Spleen (tissue), 11 donors: ENCODE data around the gene AK1. TPM values are rescaled to one million over a fixed set of nuclear protein-coding genes. Genes with fewer than 3 reads are reported as not detected.

ENCODE experiments used
- DNase-seq: peaks from one replicate; pipeline ENCODE4 v3.0.0-alpha.2; 2020
- H3K27ac ChIP-seq, 8 donors: fragments of 200-600 bp; sonication (generic) in 7 of 8; 1 replicate in 4 of 8; 2 replicates in 4 of 8; pipeline versions ENCODE4 v1.5.0 to v1.8.0; 2016 to 2021; ENCODE audit warnings: inconsistent platforms in 4 of 8, mild to moderate bottlenecking in 4 of 8, moderate library complexity in 1 of 8
- H3K27me3 ChIP-seq, 7 donors: fragments of 200-600 bp; sonication (generic) in 6 of 7; replicated peaks in 1 of 7; 1 replicate in 4 of 7; 2 replicates in 3 of 7; pipeline versions ENCODE4 v1.5.0 to v1.8.0; 2016 to 2021; ENCODE audit warnings: inconsistent platforms in 3 of 7, mild to moderate bottlenecking in 1 of 7
- H3K36me3 ChIP-seq, 6 donors: fragments of 200-600 bp; sonication (generic) in 5 of 6; 1 replicate in 4 of 6; 2 replicates in 2 of 6; pipeline versions ENCODE4 v1.5.0 to v1.8.0; 2016 to 2021; ENCODE audit warnings: inconsistent platforms in 2 of 6
- H3K4me1 ChIP-seq, 6 donors: fragments of 200-600 bp; sonication (generic) in 5 of 6; 1 replicate in 3 of 6; 2 replicates in 3 of 6; pipeline versions ENCODE4 v1.5.0 to v1.8.0; 2016 to 2021; ENCODE audit warnings: inconsistent platforms in 3 of 6
- H3K4me3 ChIP-seq, 8 donors: fragments of 200-600 bp; sonication (generic) in 7 of 8; 1 replicate in 4 of 8; 2 replicates in 4 of 8; pipeline versions ENCODE4 v1.5.0 to v1.8.0; 2016 to 2021; ENCODE audit warnings: inconsistent platforms in 4 of 8, mild to moderate bottlenecking in 4 of 8, moderate library complexity in 2 of 8
- H3K9me3 ChIP-seq, 8 donors: fragments of 200-600 bp; sonication (generic) in 7 of 8; 1 replicate in 4 of 8; 2 replicates in 4 of 8; pipeline versions ENCODE4 v1.5.0 to v1.8.0; 2016 to 2021; ENCODE audit warnings: inconsistent platforms in 4 of 8
- CTCF ChIP-seq, 11 experiments: fragments of 200-600 bp in 7 of 11; fragments of 450-650 bp in 4 of 11; sonication (generic) in 4 of 11; IDR thresholded peaks in 8 of 11; conservative IDR thresholded peaks in 3 of 11; 1 replicate in 7 of 11; 2 replicates in 4 of 11; pipeline versions ENCODE4 v1.4.0 to v1.8.0; 2016 to 2021; ENCODE audit warnings: antibody characterized with exemption in 11 of 11, inconsistent platforms in 4 of 11, mild to moderate bottlenecking in 1 of 11
- POLR2A ChIP-seq, 3 donors: fragments of 450-650 bp; IDR thresholded peaks; one replicate each; pipeline ENCODE4 v1.5.1; 2017; ENCODE audit warnings: antibody characterized with exemption in 3 of 3, mild to moderate bottlenecking in 1 of 3
- POLR2AphosphoS5 ChIP-seq, 3 donors: sonication (generic); formaldehyde crosslinking; IDR thresholded peaks; one replicate each; pipeline ENCODE4 v1.5.1; 2017; ENCODE audit warnings: antibody characterized with exemption in 3 of 3
- WGBS, 5 donors: extraction: QIAGEN DNeasy Blood & Tissue Kit in 3 of 5; methylation state at CpG; one replicate each; pipeline versions ENCODE4 v1.1.5 to v1.1.7; 2013 to 2018; 5-methylcytosine and 5-hydroxymethylcytosine counted together
- intact Hi-C: fragments of 100-400 bp; cut with DNase I; formaldehyde crosslinking; loops from one replicate; pipeline ENCODE4 v1.15.0; 2023; ENCODE audit warnings: low total_unique reads
- polyA plus RNA-seq, 3 donors: library from polyadenylated mRNA; stranded (reverse); fragments of 200-250 nt; gene quantifications; one replicate each; pipeline ENCODE4 v1.2.1, GENCODE V29; 2013
- total RNA-seq, 7 donors: library from RNA; depleted of rRNA in 3 of 7; stranded (reverse); fragments of >200 nt in 3 of 7; fragmentation: NEBNext Ultra II Directional in 4 of 7; extraction: Animal tissue kit (Norgen Biotek cat#: 25700) in 4 of 7; gene quantifications; one replicate each; pipeline versions ENCODE4 v1.1.0 to v1.2.1, GENCODE V29; 2016 to 2021
- donor health status: healthy with polysubstance abuse.
- donor health status: DM: no; HTN: no; CAD: no; lungs with moderate emphysema.
- donor health status: DM: no; HTN: no; CAD: no.
- donor health status: Bipolar disorder and iron deficiency.
- donor health status: healthy.
- donor health status: DM: no; HTN: no; CAD: no.
- donor health status: DM: yes; HTN: yes; CAD: no.

Gene AK1
- total and polyA plus RNA-seq, 10 donors, result 41.3 to 97.9 (median 62.3) TPM

- Histone ChIP-seq H3K36me3 (peaks cover 0 to 21% (median under 1%) of the 10 kb centered on the region in 6 donors), H3K27me3 (peaks cover 0 to 17% (median 4%) of the 10 kb centered on the region in 7 donors), H3K4me1 (peaks cover 14 to 94% (median 48%) of the 10 kb centered on the region in 6 donors), H3K4me3 (peak overlapping the region in 4 of 8 donors; percentile 39 to 71 (median 48)), H3K27ac (peak overlapping the region in 6 of 8 donors; percentile 58 to 83 (median 80)), H3K9me3 (no peaks in the 10 kb centered on the region)
- intact Hi-C loops, result no loop called here
- 70 to 81% (median 74%) methylated on average over 4 to 14 of the region's 14 CpGs for WGBS, 5 donors
- no peak for TF ChIP-seq POLR2A (IDR thresholded peaks at IDR 0.05)
- no peak for TF ChIP-seq CTCF (IDR thresholded peaks at IDR 0.05 in 8 of 11, conservative IDR thresholded peaks at IDR 0.05 in 3 of 11)
- TF ChIP-seq POLR2AphosphoS5 (IDR thresholded peaks at IDR 0.05), result peak in 1 of 3 donors; percentile 26
- DNase-seq, result peak; percentile 69
These were observed 1.3 kb downstream of the AK1 start for GRCh38 chr9:127876026-127876763.

GRCh38 chr9:127875306-127875966 lies 2.0 kb downstream of the AK1 start:
- TF ChIP-seq POLR2AphosphoS5 (IDR thresholded peaks at IDR 0.05) (no peak), CTCF (IDR thresholded peaks at IDR 0.05 in 8 of 11, conservative IDR thresholded peaks at IDR 0.05 in 3 of 11) (no peak), POLR2A (IDR thresholded peaks at IDR 0.05) (no peak)
- peak overlapping the region in 3 of 8 donors; percentile 42 to 71 (median 54) for H3K4me3 ChIP-seq
- intact Hi-C loops, result no loop called here
- H3K9me3 ChIP-seq, result no peaks in the 10 kb centered on the region
- peaks cover 14 to 97% (median 47%) of the 10 kb centered on the region in 6 donors for H3K4me1 ChIP-seq
- WGBS, 5 donors, result 54 to 90% (median 78%) methylated on average over 10 of the region's 10 CpGs
- H3K36me3 ChIP-seq, result peaks cover 0 to 29% (median 6%) of the 10 kb centered on the region in 6 donors
- peaks cover 0 to 17% (median 4%) of the 10 kb centered on the region in 7 donors for H3K27me3 ChIP-seq
- DNase-seq, result peak; percentile 62
- H3K27ac ChIP-seq, result peak overlapping the region in 6 of 8 donors; percentile 26 to 83 (median 80)

- TF ChIP-seq POLR2A (IDR thresholded peaks at IDR 0.05) (no peak), POLR2AphosphoS5 (IDR thresholded peaks at IDR 0.05) (no peak)
- Histone ChIP-seq H3K9me3 (no peaks in the 10 kb centered on the region), H3K4me1 (peaks cover 22 to 97% (median 55%) of the 10 kb centered on the region in 6 donors), H3K27me3 (peaks cover 0 to 17% (median 4%) of the 10 kb centered on the region in 7 donors), H3K36me3 (peaks cover 0 to 32% (median 6%) of the 10 kb centered on the region in 6 donors), H3K4me3 (peak overlapping the region in 1 of 8 donors; percentile 38), H3K27ac (peak overlapping the region in 5 of 8 donors; percentile 33 to 83 (median 82))
- intact Hi-C loops, result no loop called here
- peak; percentile 65 for DNase-seq
- WGBS, 5 donors, result 76 to 89% (median 79%) methylated on average over 19 of the region's 19 CpGs
These were observed 2.9 kb downstream of the AK1 start for GRCh38 chr9:127874301-127875221.

DNA sequence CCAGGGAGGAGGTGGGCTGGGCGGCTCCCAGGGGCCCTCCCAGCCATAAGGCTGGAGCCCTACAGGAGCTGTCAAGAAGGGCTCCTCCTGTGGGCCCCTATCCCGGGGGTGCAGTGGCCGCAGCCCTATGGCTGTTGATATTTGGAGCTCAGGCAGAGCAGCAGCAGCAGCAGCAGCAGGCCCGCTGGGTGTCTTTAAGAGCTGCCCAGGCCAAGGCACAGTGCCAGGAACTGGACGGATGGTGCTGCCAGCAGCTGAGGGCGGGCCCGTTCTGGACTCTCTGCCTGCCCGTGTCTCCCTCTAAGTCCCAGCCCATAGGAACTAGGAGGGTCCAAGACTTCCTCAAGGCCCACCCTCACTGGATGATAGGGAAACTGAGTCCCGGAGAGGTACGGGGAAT lies 3.6 kb downstream of the AK1 start:
- Histone ChIP-seq H3K4me1 (peaks cover 25 to 99% (median 62%) of the 10 kb centered on the region in 6 donors), H3K4me3 (peak overlapping the region in 1 of 8 donors; percentile 38), H3K9me3 (no peaks in the 10 kb centered on the region), H3K27ac (peak overlapping the region in 5 of 8 donors; percentile 33 to 83 (median 82)), H3K36me3 (peaks cover 0 to 32% (median 6%) of the 10 kb centered on the region in 6 donors), H3K27me3 (peaks cover 0 to 17% (median 4%) of the 10 kb centered on the region in 7 donors)
- TF ChIP-seq POLR2AphosphoS5 (IDR thresholded peaks at IDR 0.05), result peak; percentile 27 to 54 (median 53)
- TF ChIP-seq POLR2A (IDR thresholded peaks at IDR 0.05), result no peak
- DNase-seq, result no peak
- intact Hi-C loops, result no loop called here
- WGBS, 5 donors, result 63 to 89% (median 71%) methylated on average over 4 to 10 of the region's 10 CpGs
